ENCODE data around the gene CTDP1. TPM values are rescaled to one million over a fixed set of nuclear protein-coding genes. Genes with fewer than 3 reads are reported as not detected.

The CTDP1 gene
- total and polyA plus RNA-seq, 7 experiments from 2014 or later: 11.6 to 75.3 (median 41.2) TPM

GRCh38 chr18:79735071-79735980 is 55.7 kb downstream of the CTDP1 start:
- intact Hi-C loops (cut with micrococcal nuclease): no loop called here
- H3K36me3 ChIP-seq (ENCODE audit: control insufficient read depth in 2 of 3, insufficient read depth in 3 of 3, low read length in 3 of 3): peaks cover 8 to 93% (median 14%) of the 10 kb centered on the region in 3 experiments
- H3K27ac Mint-ChIP-seq: no peak overlapping the region
- H3K27me3 Mint-ChIP-seq: no peaks in the 10 kb centered on the region
- no peak overlapping the region for H3K4me3 Mint-ChIP-seq
- peaks cover 24 to 87% (median 49%) of the 10 kb centered on the region in 5 donors for H3K36me3 Mint-ChIP-seq
- H3K9me3 Mint-ChIP-seq: peaks cover 0 to 39% (median 5%) of the 10 kb centered on the region in 11 donors
- peaks cover 0 to 25% (median 7%) of the 10 kb centered on the region in 3 experiments for H3K9me3 ChIP-seq (ENCODE audit: control insufficient read depth in 2 of 3, low read length in 3 of 3)
- H3K27ac ChIP-seq (ENCODE audit: low read depth, low read length): no peak overlapping the region
- H3K4me1 ChIP-seq (ENCODE audit: control insufficient read depth in 2 of 2, insufficient read depth in 2 of 2, low read length in 2 of 2): no peaks in the 10 kb centered on the region
- POLR2A ChIA-PET: no interaction called here
- H3K27me3 ChIP-seq (ENCODE audit: control insufficient read depth in 2 of 2, insufficient read depth in 2 of 2, low read length in 2 of 2): no peaks in the 10 kb centered on the region
- CTCF ChIA-PET: no interaction called here
- DNase-seq: no peak
- H3K4me1 Mint-ChIP-seq: peaks cover 0 to 6% (median 0%) of the 10 kb centered on the region in 7 donors
- H3K4me3 ChIP-seq (ENCODE audit: low read length): no peak overlapping the region
- no peak for ATAC-seq

- H3K27me3 Mint-ChIP-seq: no peaks in the 10 kb centered on the region
These were observed 56.6 kb downstream of the CTDP1 start for GRCh38 chr18:79736230-79736629.

GRCh38 chr18:79736846-79737245 is 57.2 kb downstream of the CTDP1 start:
- H3K9me3 ChIP-seq (ENCODE audit: control insufficient read depth in 2 of 3, low read length in 3 of 3): peaks cover 0 to 14% (median 2%) of the 10 kb centered on the region in 3 experiments
- Mint-ChIP-seq H3K4me1 (peaks cover 0 to 6% (median 0%) of the 10 kb centered on the region in 7 donors), H3K27ac (peak overlapping the region in 1 of 9 donors; percentile 55), H3K36me3 (peaks cover 16 to 87% (median 49%) of the 10 kb centered on the region in 5 donors), H3K4me3 (no peak overlapping the region), H3K27me3 (no peaks in the 10 kb centered on the region), H3K9me3 (peaks cover 0 to 26% (median 3%) of the 10 kb centered on the region in 11 donors)
- CTCF ChIA-PET: no interaction called here
- H3K36me3 ChIP-seq (ENCODE audit: control insufficient read depth in 2 of 3, insufficient read depth in 3 of 3, low read length in 3 of 3): peaks cover 2 to 93% (median 12%) of the 10 kb centered on the region in 3 experiments
- ATAC-seq: peak; percentile 12
- DNase-seq: no peak
- intact Hi-C loops (cut with micrococcal nuclease): no loop called here
- H3K27me3 ChIP-seq (ENCODE audit: control insufficient read depth in 2 of 2, insufficient read depth in 2 of 2, low read length in 2 of 2): no peaks in the 10 kb centered on the region
- no peaks in the 10 kb centered on the region for H3K4me1 ChIP-seq (ENCODE audit: control insufficient read depth in 2 of 2, insufficient read depth in 2 of 2, low read length in 2 of 2)
- POLR2A ChIA-PET: no interaction called here
- no peak overlapping the region for H3K27ac ChIP-seq (ENCODE audit: low read depth, low read length)
- H3K4me3 ChIP-seq (ENCODE audit: low read length): no peak overlapping the region

More at GRCh38 chr18:79736230-79736629, 56.6 kb downstream of the CTDP1 start:
- ATAC-seq (peak; percentile 10), DNase-seq (no peak)
- Mint-ChIP-seq H3K36me3 (peaks cover 19 to 87% (median 49%) of the 10 kb centered on the region in 5 donors), H3K4me1 (peaks cover 0 to 6% (median 0%) of the 10 kb centered on the region in 7 donors), H3K9me3 (peaks cover 0 to 32% (median 4%) of the 10 kb centered on the region in 11 donors), H3K27ac (no peak overlapping the region), H3K4me3 (no peak overlapping the region)
- Histone ChIP-seq H3K27ac (ENCODE audit: low read depth, low read length) (no peak overlapping the region), H3K4me1 (ENCODE audit: control insufficient read depth in 2 of 2, insufficient read depth in 2 of 2, low read length in 2 of 2) (no peaks in the 10 kb centered on the region), H3K4me3 (ENCODE audit: low read length) (no peak overlapping the region), H3K9me3 (ENCODE audit: control insufficient read depth in 2 of 3, low read length in 3 of 3) (peaks cover 0 to 20% (median 7%) of the 10 kb centered on the region in 3 experiments), H3K27me3 (ENCODE audit: control insufficient read depth in 2 of 2, insufficient read depth in 2 of 2, low read length in 2 of 2) (no peaks in the 10 kb centered on the region), H3K36me3 (ENCODE audit: control insufficient read depth in 2 of 3, insufficient read depth in 3 of 3, low read length in 3 of 3) (peaks cover 8 to 93% (median 15%) of the 10 kb centered on the region in 3 experiments)
- intact Hi-C loops (cut with micrococcal nuclease): no loop called here
- CTCF ChIA-PET: no interaction called here
- POLR2A ChIA-PET: no interaction called here

GRCh38 chr18:79737426-79737825 is 57.8 kb downstream of the CTDP1 start:
- Mint-ChIP-seq H3K36me3 (peaks cover 15 to 89% (median 53%) of the 10 kb centered on the region in 5 donors), H3K4me1 (peaks cover 0 to 7% (median 0%) of the 10 kb centered on the region in 7 donors), H3K27ac (no peak overlapping the region), H3K4me3 (no peak overlapping the region), H3K9me3 (peaks cover 0 to 25% (median 2%) of the 10 kb centered on the region in 11 donors), H3K27me3 (no peaks in the 10 kb centered on the region)
- ATAC-seq (no peak), DNase-seq (no peak)
- peaks cover 0 to 95% (median 13%) of the 10 kb centered on the region in 3 experiments for H3K36me3 ChIP-seq (ENCODE audit: control insufficient read depth in 2 of 3, insufficient read depth in 3 of 3, low read length in 3 of 3)
- H3K4me1 ChIP-seq (ENCODE audit: control insufficient read depth in 2 of 2, insufficient read depth in 2 of 2, low read length in 2 of 2): no peaks in the 10 kb centered on the region
- no peak overlapping the region for H3K4me3 ChIP-seq (ENCODE audit: low read length)
- H3K27ac ChIP-seq (ENCODE audit: low read depth, low read length): no peak overlapping the region
- CTCF ChIA-PET: no interaction called here
- H3K9me3 ChIP-seq (ENCODE audit: control insufficient read depth in 2 of 3, low read length in 3 of 3): peaks cover 0 to 8% (median 0%) of the 10 kb centered on the region in 3 experiments
- POLR2A ChIA-PET: no interaction called here
- intact Hi-C loops (cut with micrococcal nuclease): no loop called here
- H3K27me3 ChIP-seq (ENCODE audit: control insufficient read depth in 2 of 2, insufficient read depth in 2 of 2, low read length in 2 of 2): no peaks in the 10 kb centered on the region

- peaks cover 0 to 95% (median 13%) of the 10 kb centered on the region in 3 experiments for H3K36me3 ChIP-seq (ENCODE audit: control insufficient read depth in 2 of 3, insufficient read depth in 3 of 3, low read length in 3 of 3)
- CTCF ChIA-PET: no interaction called here
These were observed 58.4 kb downstream of the CTDP1 start for GRCh38 chr18:79738041-79738461.

GRCh38 chr18:79738581-79739439 is 59.2 kb downstream of the CTDP1 start:
- peaks cover 0 to 95% (median 13%) of the 10 kb centered on the region in 3 experiments for H3K36me3 ChIP-seq (ENCODE audit: control insufficient read depth in 2 of 3, insufficient read depth in 3 of 3, low read length in 3 of 3)
- POLR2A ChIA-PET: no interaction called here
- no peaks in the 10 kb centered on the region for H3K9me3 ChIP-seq (ENCODE audit: control insufficient read depth in 2 of 3, low read length in 3 of 3)
- no peaks in the 10 kb centered on the region for H3K4me1 ChIP-seq (ENCODE audit: control insufficient read depth in 2 of 2, insufficient read depth in 2 of 2, low read length in 2 of 2)
- no peak overlapping the region for H3K4me3 ChIP-seq (ENCODE audit: low read length)
- DNase-seq (no peak), ATAC-seq (no peak)
- no peak overlapping the region for H3K4me3 Mint-ChIP-seq
- H3K27ac Mint-ChIP-seq: peak overlapping the region in 2 of 9 donors; percentile 25 to 38
- H3K9me3 Mint-ChIP-seq: peaks cover 0 to 27% (median 0%) of the 10 kb centered on the region in 11 donors
- peaks cover 0 to 4% (median 0%) of the 10 kb centered on the region in 7 donors for H3K4me1 Mint-ChIP-seq
- CTCF ChIA-PET: no interaction called here
- no peak overlapping the region for H3K27ac ChIP-seq (ENCODE audit: low read depth, low read length)
- H3K36me3 Mint-ChIP-seq: peaks cover 10 to 91% (median 58%) of the 10 kb centered on the region in 5 donors
- intact Hi-C loops (cut with micrococcal nuclease): no loop called here
- H3K27me3 ChIP-seq (ENCODE audit: control insufficient read depth in 2 of 2, insufficient read depth in 2 of 2, low read length in 2 of 2): no peaks in the 10 kb centered on the region
- no peaks in the 10 kb centered on the region for H3K27me3 Mint-ChIP-seq

More at GRCh38 chr18:79738041-79738461, 58.4 kb downstream of the CTDP1 start:
- no peaks in the 10 kb centered on the region for H3K27me3 ChIP-seq (ENCODE audit: control insufficient read depth in 2 of 2, insufficient read depth in 2 of 2, low read length in 2 of 2)
- H3K36me3 Mint-ChIP-seq: peaks cover 13 to 91% (median 58%) of the 10 kb centered on the region in 5 donors
- H3K27ac Mint-ChIP-seq: peak overlapping the region in 1 of 9 donors; percentile 2
- DNase-seq (no peak), ATAC-seq (no peak)
- H3K27me3 Mint-ChIP-seq: no peaks in the 10 kb centered on the region
- H3K9me3 Mint-ChIP-seq: peaks cover 0 to 28% (median 2%) of the 10 kb centered on the region in 11 donors
- H3K9me3 ChIP-seq (ENCODE audit: control insufficient read depth in 2 of 3, low read length in 3 of 3): peaks cover 0 to 2% (median 0%) of the 10 kb centered on the region in 3 experiments
- H3K4me3 Mint-ChIP-seq: no peak overlapping the region
- POLR2A ChIA-PET: no interaction called here
- H3K4me3 ChIP-seq (ENCODE audit: low read length): no peak overlapping the region
- H3K4me1 Mint-ChIP-seq: peaks cover 0 to 7% (median 0%) of the 10 kb centered on the region in 7 donors
- H3K4me1 ChIP-seq (ENCODE audit: control insufficient read depth in 2 of 2, insufficient read depth in 2 of 2, low read length in 2 of 2): no peaks in the 10 kb centered on the region
- intact Hi-C loops (cut with micrococcal nuclease): no loop called here
- H3K27ac ChIP-seq (ENCODE audit: low read depth, low read length): no peak overlapping the region

All from naive thymus-derived CD4-positive, alpha-beta T cell (primary cell).